ACC112 (cell line): ENCODE data around the gene FKBP5.
"Not testable (repeated sequence)": the region's sequence is repeated elsewhere in the genome, so short reads cannot be mapped to it uniquely, and the experiment has no call there.

ENCODE experiments used
- H2AFZ ChIP-seq: fragments of 200-600 bp; sonication (generic); one replicate; pipeline ENCODE4 v1.6.0; 2017; ENCODE audit warnings: antibody characterized with exemption, low read length; ENCODE audit not compliant: unreplicated experiment
- H3K27ac ChIP-seq: fragments of 200-600 bp; sonication (generic); 2 replicates; pipeline ENCODE4 v1.5.1; 2014; ENCODE audit warnings: low read depth, mild to moderate bottlenecking, antibody characterized with exemption, low read length, moderate library complexity
- H3K27me3 ChIP-seq: fragments of 200-600 bp; sonication (generic); 2 replicates; pipeline ENCODE4 v1.6.1; 2014; ENCODE audit warnings: mild to moderate bottlenecking, antibody characterized with exemption, low read length, moderate library complexity, mixed read lengths; ENCODE audit not compliant: insufficient read depth
- H3K36me3 ChIP-seq: fragments of 200-600 bp; sonication (generic); 2 replicates; pipeline ENCODE4 v1.6.1; 2016; ENCODE audit warnings: mild to moderate bottlenecking, antibody characterized with exemption, low read length, moderate library complexity, mixed read lengths; ENCODE audit not compliant: insufficient read depth
- H3K4me1 ChIP-seq: fragments of 200-600 bp; sonication (generic); one replicate; pipeline ENCODE4 v1.6.1; 2016; ENCODE audit warnings: low read length, mixed read lengths; ENCODE audit not compliant: insufficient read depth, unreplicated experiment, control insufficient read depth
- H3K4me3 ChIP-seq: fragments of 200-600 bp; sonication (generic); 2 replicates; pipeline ENCODE4 v1.5.1; 2014; ENCODE audit warnings: mild to moderate bottlenecking, low read depth, low read length
- H3K79me2 ChIP-seq: fragments of 200-600 bp; sonication (generic); one replicate; pipeline ENCODE4 v1.6.0; 2016; ENCODE audit warnings: low read length; ENCODE audit not compliant: control insufficient read depth, unreplicated experiment, insufficient read depth

FKBP5 gene

GRCh38 chr6:35690006-35690405, 1.3 kb upstream of the FKBP5 start:
- H2AFZ ChIP-seq, H3K27ac ChIP-seq, H3K36me3 ChIP-seq, H3K4me1 ChIP-seq, H3K27me3 ChIP-seq, H3K4me3 ChIP-seq: not testable (repeated sequence)
- H3K79me2 ChIP-seq, result peaks cover 36% of the 10 kb centered on the region

- Histone ChIP-seq H3K4me1 (peaks cover 4% of the 10 kb centered on the region), H3K79me2 (peaks cover 55% of the 10 kb centered on the region), H3K36me3 (peaks cover 7% of the 10 kb centered on the region; the same call in 1 of the 2 replicates), H3K27me3 (no peaks in the 10 kb centered on the region), H2AFZ (no peak overlapping the region), H3K4me3 (peak overlapping the region; percentile 97), H3K27ac (peak overlapping the region; percentile 76)
These were observed 784 bp downstream of the FKBP5 start for GRCh38 chr6:35687658-35688604.

- peaks cover 10% of the 10 kb centered on the region for H3K4me1 ChIP-seq
- H3K27ac ChIP-seq, result peak overlapping the region; percentile 76
- H3K4me3 ChIP-seq, result peak overlapping the region; percentile 97
- no peak overlapping the region for H2AFZ ChIP-seq
- H3K36me3 ChIP-seq, result peaks cover 13% of the 10 kb centered on the region; the same call in 1 of the 2 replicates
- H3K79me2 ChIP-seq, result peaks cover 64% of the 10 kb centered on the region
- no peaks in the 10 kb centered on the region for H3K27me3 ChIP-seq
These were observed 1.7 kb downstream of the FKBP5 start for GRCh38 chr6:35686873-35687555.

- Histone ChIP-seq H3K27me3 (no peaks in the 10 kb centered on the region), H3K36me3 (peaks cover 16% of the 10 kb centered on the region; the same call in 1 of the 2 replicates), H2AFZ (no peak overlapping the region), H3K4me3 (peak overlapping the region; percentile 97), H3K27ac (peak overlapping the region; percentile 76), H3K79me2 (peaks cover 70% of the 10 kb centered on the region), H3K4me1 (peaks cover 15% of the 10 kb centered on the region)
These were observed 2.3 kb downstream of the FKBP5 start for GRCh38 chr6:35686436-35686835.

GRCh38 chr6:35683267-35683666, 5.4 kb downstream of the FKBP5 start:
- Histone ChIP-seq H3K27me3 (no peaks in the 10 kb centered on the region), H2AFZ (no peak overlapping the region), H3K4me1 (peaks cover 36% of the 10 kb centered on the region), H3K27ac (no peak overlapping the region), H3K79me2 (peaks cover 96% of the 10 kb centered on the region), H3K36me3 (peaks cover 39% of the 10 kb centered on the region), H3K4me3 (no peak overlapping the region)

- H3K4me3 ChIP-seq, result peak overlapping the region; percentile 17; the same call in 1 of the 2 replicates
- H3K4me1 ChIP-seq, result peaks cover 50% of the 10 kb centered on the region
- H3K36me3 ChIP-seq, result peaks cover 35% of the 10 kb centered on the region
- H3K79me2 ChIP-seq, result peaks cover 96% of the 10 kb centered on the region
- H2AFZ ChIP-seq, result no peak overlapping the region
- H3K27me3 ChIP-seq, result no peaks in the 10 kb centered on the region
- no peak overlapping the region for H3K27ac ChIP-seq
These were observed 7.4 kb downstream of the FKBP5 start for GRCh38 chr6:35681298-35681697.

GRCh38 chr6:35679399-35679798, 9.3 kb downstream of the FKBP5 start:
- Histone ChIP-seq H3K27me3 (no peaks in the 10 kb centered on the region), H3K36me3 (peaks cover 40% of the 10 kb centered on the region), H3K27ac (peak overlapping the region; percentile 62; the same call in 1 of the 2 replicates), H3K79me2 (peaks cover 97% of the 10 kb centered on the region), H3K4me1 (peaks cover 65% of the 10 kb centered on the region), H2AFZ (no peak overlapping the region), H3K4me3 (no peak overlapping the region)

- H3K79me2 ChIP-seq, result peaks cover 97% of the 10 kb centered on the region
- no peaks in the 10 kb centered on the region for H3K27me3 ChIP-seq
- no peak overlapping the region for H2AFZ ChIP-seq
- H3K36me3 ChIP-seq, result peaks cover 42% of the 10 kb centered on the region
- peak overlapping the region; percentile 15; the same call in 1 of the 2 replicates for H3K4me3 ChIP-seq
- peak overlapping the region; percentile 62 for H3K27ac ChIP-seq
- H3K4me1 ChIP-seq, result peaks cover 71% of the 10 kb centered on the region
These were observed 9.9 kb downstream of the FKBP5 start for GRCh38 chr6:35678814-35679213.

- Histone ChIP-seq H3K4me3 (peak overlapping the region; percentile 15; the same call in 1 of the 2 replicates), H3K27ac (peak overlapping the region; percentile 62), H3K27me3 (no peaks in the 10 kb centered on the region), H3K4me1 (peaks cover 74% of the 10 kb centered on the region), H2AFZ (no peak overlapping the region), H3K79me2 (peaks cover 98% of the 10 kb centered on the region), H3K36me3 (peaks cover 43% of the 10 kb centered on the region)
These were observed 10.6 kb downstream of the FKBP5 start for GRCh38 chr6:35678021-35678654.

- H3K27ac ChIP-seq, result peak overlapping the region; percentile 62
- peaks cover 41% of the 10 kb centered on the region for H3K36me3 ChIP-seq
- H3K4me1 ChIP-seq, result peaks cover 72% of the 10 kb centered on the region
- no peaks in the 10 kb centered on the region for H3K27me3 ChIP-seq
- no peak overlapping the region for H3K4me3 ChIP-seq
- H3K79me2 ChIP-seq, result peaks cover 99% of the 10 kb centered on the region
- no peak overlapping the region for H2AFZ ChIP-seq
These were observed 11.3 kb downstream of the FKBP5 start for GRCh38 chr6:35677456-35677855.
